HEK293T (cell line): ENCODE measurements around the gene NEUROD1.

Experiments
- ARNT ChIP-seq: fragments of 450-650 bp; IDR thresholded peaks from 2 replicates; pipeline ENCODE4 v1.6.1; 2017; ENCODE audit warnings: mild to moderate bottlenecking
- CTBP1 ChIP-seq: fragments of 450-650 bp; IDR thresholded peaks from 2 replicates; pipeline ENCODE4 v1.6.1; 2016; ENCODE audit warnings: borderline replicate concordance
- FOXK2 ChIP-seq: fragments of 450-650 bp; IDR thresholded peaks from 2 replicates; pipeline ENCODE4 v1.6.1; 2016; ENCODE audit warnings: mild to moderate bottlenecking
- FOXM1 ChIP-seq: fragments of 450-650 bp; IDR thresholded peaks from 2 replicates; pipeline ENCODE4 v1.6.1; 2017; ENCODE audit warnings: mild to moderate bottlenecking, borderline replicate concordance
- LEF1 ChIP-seq: fragments of 450-650 bp; IDR thresholded peaks from 2 replicates; pipeline ENCODE4 v1.6.1; 2017; ENCODE audit warnings: mild to moderate bottlenecking, borderline replicate concordance
- SP1 ChIP-seq: fragments of 450-650 bp; IDR thresholded peaks from 2 replicates; pipeline ENCODE4 v1.6.1; 2017
- TARDBP ChIP-seq: fragments of 450-650 bp; IDR thresholded peaks from 2 replicates; pipeline ENCODE4 v1.6.1; 2016
- ZNF384 ChIP-seq: fragments of 450-650 bp; IDR thresholded peaks from 2 replicates; pipeline ENCODE4 v1.6.1; 2016

DNA sequence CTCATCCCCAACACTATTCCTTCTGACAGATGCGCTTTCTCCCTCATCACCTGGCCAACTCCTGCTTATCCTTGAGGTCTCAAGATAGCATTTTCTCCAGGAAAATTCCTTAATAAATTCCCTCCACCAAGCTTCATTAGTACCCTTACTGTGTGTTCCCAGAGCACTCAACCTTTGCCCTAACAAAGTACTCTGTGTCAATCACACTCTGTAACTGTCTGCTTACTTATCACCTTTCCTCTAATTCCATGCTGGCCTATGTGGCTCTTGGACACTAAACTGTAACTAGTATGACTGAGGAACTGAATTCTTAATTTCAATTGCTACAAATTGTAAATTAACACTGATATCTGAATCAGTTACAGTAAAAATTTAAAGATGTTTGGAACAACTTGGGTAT, 17.9 kb upstream of the NEUROD1 start:
- no peak for TF ChIP-seq SP1
- TF ChIP-seq TARDBP, result no peak
- no peak for TF ChIP-seq ZNF384
- no peak for TF ChIP-seq ARNT
- TF ChIP-seq FOXK2, result no peak
- no peak for TF ChIP-seq LEF1
- TF ChIP-seq FOXM1, result no peak
- no peak for TF ChIP-seq CTBP1
